Mesothelial cell of epicardium (in vitro differentiated cells): Measurements from ENCODE around the gene CARD10. TPM values are rescaled to one million over a fixed set of nuclear protein-coding genes. Genes with fewer than 3 reads are reported as not detected.

Source experiments
- DNase-seq, 2 experiments: peaks; one replicate each; pipeline ENCODE4 v3.0.0; 2021; ENCODE audit warnings: low spot score in 2 of 2; ENCODE audit not compliant: unreplicated experiment in 2 of 2
- H3K27ac Mint-ChIP-seq: 2 replicates; pipeline ENCODE4 v1.8.0; 2021; ENCODE audit warnings: mixed read lengths
- H3K27me3 Mint-ChIP-seq: 2 replicates; pipeline ENCODE4 v1.8.0; 2021; ENCODE audit warnings: low read depth, mixed read lengths
- H3K36me3 Mint-ChIP-seq: 2 replicates; pipeline ENCODE4 v1.8.0; 2021; ENCODE audit warnings: mixed read lengths
- H3K4me1 Mint-ChIP-seq: 2 replicates; pipeline ENCODE4 v1.8.0; 2021; ENCODE audit warnings: mixed read lengths
- H3K4me3 Mint-ChIP-seq: 2 replicates; pipeline ENCODE4 v1.8.0; 2021; ENCODE audit warnings: mild to moderate bottlenecking, moderate library complexity, mixed read lengths
- H3K9me3 Mint-ChIP-seq: 2 replicates; pipeline ENCODE4 v1.8.0; 2021; ENCODE audit warnings: mixed read lengths
- total RNA-seq: library from RNA; stranded (reverse); gene quantifications from 3 replicates; pipeline ENCODE4 v1.2.1, GENCODE V29; 2021
- TF ChIP-seq, protein P1 (sequence below): fragments of 200-600 bp; sonication (generic); IDR thresholded peaks from one replicate; pipeline ENCODE4 v1.5.0; 2021; ENCODE audit warnings: antibody characterized with exemption; ENCODE audit not compliant: unreplicated experiment

Gene CARD10
- total RNA-seq, 1 donor from 2014 or later, result 13.6 TPM

GRCh38 chr22:37442537-37442936 is 76.7 kb downstream of the CARD10 start:
- H3K27me3 Mint-ChIP-seq, result peaks cover 46% of the 10 kb centered on the region
- H3K9me3 Mint-ChIP-seq, result peaks cover 4% of the 10 kb centered on the region
- no peak overlapping the region for H3K27ac Mint-ChIP-seq
- TF ChIP-seq, protein P1, sequence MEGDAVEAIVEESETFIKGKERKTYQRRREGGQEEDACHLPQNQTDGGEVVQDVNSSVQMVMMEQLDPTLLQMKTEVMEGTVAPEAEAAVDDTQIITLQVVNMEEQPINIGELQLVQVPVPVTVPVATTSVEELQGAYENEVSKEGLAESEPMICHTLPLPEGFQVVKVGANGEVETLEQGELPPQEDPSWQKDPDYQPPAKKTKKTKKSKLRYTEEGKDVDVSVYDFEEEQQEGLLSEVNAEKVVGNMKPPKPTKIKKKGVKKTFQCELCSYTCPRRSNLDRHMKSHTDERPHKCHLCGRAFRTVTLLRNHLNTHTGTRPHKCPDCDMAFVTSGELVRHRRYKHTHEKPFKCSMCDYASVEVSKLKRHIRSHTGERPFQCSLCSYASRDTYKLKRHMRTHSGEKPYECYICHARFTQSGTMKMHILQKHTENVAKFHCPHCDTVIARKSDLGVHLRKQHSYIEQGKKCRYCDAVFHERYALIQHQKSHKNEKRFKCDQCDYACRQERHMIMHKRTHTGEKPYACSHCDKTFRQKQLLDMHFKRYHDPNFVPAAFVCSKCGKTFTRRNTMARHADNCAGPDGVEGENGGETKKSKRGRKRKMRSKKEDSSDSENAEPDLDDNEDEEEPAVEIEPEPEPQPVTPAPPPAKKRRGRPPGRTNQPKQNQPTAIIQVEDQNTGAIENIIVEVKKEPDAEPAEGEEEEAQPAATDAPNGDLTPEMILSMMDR, result no peak
- H3K4me3 Mint-ChIP-seq, result no peak overlapping the region
- peaks cover 2% of the 10 kb centered on the region for H3K4me1 Mint-ChIP-seq
- no peaks in the 10 kb centered on the region for H3K36me3 Mint-ChIP-seq
- no peak for DNase-seq

DNA sequence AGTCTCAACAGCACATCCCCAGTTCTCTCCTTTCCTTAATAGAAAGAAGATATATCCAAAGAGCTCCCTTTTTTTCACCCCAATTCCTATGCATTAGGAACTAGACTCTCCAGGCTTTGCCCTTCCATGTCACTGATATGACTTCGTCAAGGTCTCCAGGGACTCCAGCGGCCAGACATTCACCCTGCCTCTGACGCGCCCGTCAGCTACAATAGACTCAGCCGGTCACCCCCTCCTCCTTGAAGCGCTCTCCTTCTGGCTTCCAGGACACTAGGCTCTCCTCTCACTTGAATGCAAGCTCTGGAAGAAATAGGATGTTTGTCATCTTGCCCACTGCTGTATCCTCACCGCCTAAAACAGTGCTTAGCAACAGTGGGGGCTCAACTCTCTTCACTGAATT is 77.1 kb downstream of the CARD10 start:
- no peak for DNase-seq
- H3K9me3 Mint-ChIP-seq, result peaks cover 4% of the 10 kb centered on the region
- no peaks in the 10 kb centered on the region for H3K4me1 Mint-ChIP-seq
- H3K27ac Mint-ChIP-seq, result no peak overlapping the region
- H3K4me3 Mint-ChIP-seq, result no peak overlapping the region
- no peaks in the 10 kb centered on the region for H3K36me3 Mint-ChIP-seq
- H3K27me3 Mint-ChIP-seq, result peaks cover 44% of the 10 kb centered on the region
- TF ChIP-seq, protein P1, result no peak

DNA sequence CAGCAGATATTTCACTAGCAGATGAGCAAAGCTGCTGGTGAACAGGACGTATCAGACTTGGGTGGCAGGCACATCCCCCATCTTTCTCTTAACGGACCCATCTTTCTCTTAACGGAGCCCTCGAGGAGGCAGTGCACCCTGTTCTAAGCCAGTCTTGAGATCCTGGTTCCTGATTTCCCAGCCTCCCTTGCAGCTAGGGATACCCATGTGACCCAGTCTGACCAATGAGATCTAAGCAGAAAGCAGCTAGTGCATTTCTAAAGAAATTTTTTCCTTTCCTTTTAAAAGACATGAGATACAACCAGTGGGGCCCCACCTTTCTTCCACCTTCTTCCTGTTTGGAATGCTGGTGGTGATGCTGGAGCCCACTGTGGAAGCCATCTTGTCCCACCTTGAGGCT is 78.3 kb downstream of the CARD10 start:
- TF ChIP-seq, protein P1, result no peak
- Mint-ChIP-seq H3K27me3 (peaks cover 41% of the 10 kb centered on the region), H3K4me1 (no peaks in the 10 kb centered on the region), H3K4me3 (no peak overlapping the region), H3K36me3 (no peaks in the 10 kb centered on the region), H3K27ac (no peak overlapping the region), H3K9me3 (peaks cover 4% of the 10 kb centered on the region)
- DNase-seq, result no peak

Other genes starting within 250 kb of the CARD10 start
- gene CYTH4, start 236.9 kb downstream of the CARD10 start, total RNA-seq, result 0.11 TPM in 1 of 3 replicates, not detected in the others
- 4.1 to 4.2 TPM (median 4.1 TPM) in 3 replicates for gene ELFN2, start 91.9 kb downstream of the CARD10 start, total RNA-seq
- 0.83 to 0.97 TPM (median 0.91 TPM) in 3 replicates for gene MFNG, start 33.0 kb downstream of the CARD10 start, total RNA-seq
- 38.5 to 39.1 TPM (median 38.8 TPM) in 3 replicates for gene CDC42EP1, start 41.1 kb upstream of the CARD10 start, total RNA-seq
- gene LGALS2, start 60.7 kb upstream of the CARD10 start, total RNA-seq, result 0.43 to 0.64 TPM (median 0.54 TPM) in 3 replicates
- 96.6 to 107 TPM (median 96.6 TPM) in 3 replicates for gene GGA1, start 89.4 kb upstream of the CARD10 start, total RNA-seq
- 30.0 to 33.0 TPM (median 31.9 TPM) in 3 replicates for gene SH3BP1, start 120.3 kb upstream of the CARD10 start, total RNA-seq
- gene PDXP, start 139.3 kb upstream of the CARD10 start, total RNA-seq, result 15.6 to 16.5 TPM (median 16.1 TPM) in 3 replicates
- gene LGALS1, start 156.2 kb upstream of the CARD10 start, total RNA-seq, result 238 to 262 TPM (median 242 TPM) in 3 replicates
- 23.9 to 25.2 TPM (median 24.8 TPM) in 3 replicates for gene NOL12, start 166.9 kb upstream of the CARD10 start, total RNA-seq
- gene TRIOBP, start 177.6 kb upstream of the CARD10 start, total RNA-seq, result 69.2 to 76.1 TPM (median 71.4 TPM) in 3 replicates